ENCODE data around the gene ATXN2.

GRCh38 chr12:111444314-111444924, 154.7 kb downstream of the ATXN2 start:
- TF ChIP-seq CTCF (conservative IDR thresholded peaks at IDR 0.05; ENCODE audit: low read length) (no peak), EZH2phosphoT487 (IDR thresholded peaks at IDR 0.05; ENCODE audit: borderline replicate concordance, low read depth, low read length) (no peak)
